Panc1 (cell line): Measurements from ENCODE around the gene RAP1GAP2.

Experiments
- POLR2AphosphoS5 ChIP-seq: IDR thresholded peaks from 2 replicates; pipeline ENCODE4 v1.6.1; 2012; ENCODE audit warnings: mild to moderate bottlenecking, low read depth, low read length, moderate library complexity
- TF ChIP-seq, protein P1 (sequence below): fragments of 450-650 bp; IDR thresholded peaks from 2 replicates; pipeline ENCODE4 v1.5.1; 2017; ENCODE audit warnings: mild to moderate bottlenecking

DNA sequence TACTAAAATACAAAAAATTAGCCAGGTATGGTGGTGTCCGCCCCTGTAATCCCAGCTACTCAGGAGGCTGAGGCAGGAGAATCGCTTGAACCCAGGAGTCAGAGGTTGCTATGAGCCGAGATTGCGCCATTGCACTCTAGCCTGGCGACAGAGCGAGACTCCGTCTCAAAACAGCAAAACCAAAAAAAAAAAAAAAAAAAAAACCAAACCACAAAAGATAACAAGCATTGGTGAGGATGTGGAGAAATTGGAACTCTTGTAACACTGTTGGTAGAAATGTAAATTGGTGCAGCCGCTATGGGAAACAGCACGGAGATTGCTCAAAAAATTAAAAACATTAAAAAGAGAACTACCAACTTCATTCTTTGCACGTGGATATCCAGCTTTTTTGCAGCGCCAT, 147.7 kb downstream of the RAP1GAP2 start:
- TF ChIP-seq, protein P1, sequence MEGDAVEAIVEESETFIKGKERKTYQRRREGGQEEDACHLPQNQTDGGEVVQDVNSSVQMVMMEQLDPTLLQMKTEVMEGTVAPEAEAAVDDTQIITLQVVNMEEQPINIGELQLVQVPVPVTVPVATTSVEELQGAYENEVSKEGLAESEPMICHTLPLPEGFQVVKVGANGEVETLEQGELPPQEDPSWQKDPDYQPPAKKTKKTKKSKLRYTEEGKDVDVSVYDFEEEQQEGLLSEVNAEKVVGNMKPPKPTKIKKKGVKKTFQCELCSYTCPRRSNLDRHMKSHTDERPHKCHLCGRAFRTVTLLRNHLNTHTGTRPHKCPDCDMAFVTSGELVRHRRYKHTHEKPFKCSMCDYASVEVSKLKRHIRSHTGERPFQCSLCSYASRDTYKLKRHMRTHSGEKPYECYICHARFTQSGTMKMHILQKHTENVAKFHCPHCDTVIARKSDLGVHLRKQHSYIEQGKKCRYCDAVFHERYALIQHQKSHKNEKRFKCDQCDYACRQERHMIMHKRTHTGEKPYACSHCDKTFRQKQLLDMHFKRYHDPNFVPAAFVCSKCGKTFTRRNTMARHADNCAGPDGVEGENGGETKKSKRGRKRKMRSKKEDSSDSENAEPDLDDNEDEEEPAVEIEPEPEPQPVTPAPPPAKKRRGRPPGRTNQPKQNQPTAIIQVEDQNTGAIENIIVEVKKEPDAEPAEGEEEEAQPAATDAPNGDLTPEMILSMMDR = no peak
- TF ChIP-seq POLR2AphosphoS5 = no peak
